K562 (cell line): ENCODE measurements around the gene COQ4. TPM values are rescaled to one million over a fixed set of nuclear protein-coding genes. Genes with fewer than 3 reads are reported as not detected.

ENCODE experiments used
- ATF4 ChIP-seq: fragments of 450-650 bp; formaldehyde crosslinking; IDR thresholded peaks from 2 replicates; pipeline ENCODE4 v1.4.0; 2022; ENCODE audit warnings: mild to moderate bottlenecking, moderate library complexity
- CHD4 ChIP-seq: fragments of 200-600 bp; sonication (generic); IDR thresholded peaks from 3 replicates; pipeline ENCODE4 v1.6.1; 2012; ENCODE audit warnings: low read depth, mild to moderate bottlenecking, mixed read lengths, low read length, inconsistent platforms; ENCODE audit not compliant: insufficient read depth, insufficient replicate concordance, poor library complexity, severe bottlenecking
- ERF ChIP-seq: fragments of 450-650 bp; formaldehyde crosslinking; IDR thresholded peaks from 2 replicates; pipeline ENCODE4 v1.4.0; 2020; ENCODE audit warnings: mild to moderate bottlenecking, mixed read lengths
- IFI16 ChIP-seq: fragments of 250-450 bp; sonication (Bioruptor Pico); IDR thresholded peaks from 2 replicates; pipeline ENCODE4 v2.1.2; 2022; ENCODE audit warnings: mild to moderate bottlenecking, inconsistent platforms
- MAZ ChIP-seq, 2 experiments: fragments of 450-650 bp in 1 of 2; sonication (generic) in 1 of 2; formaldehyde crosslinking; IDR thresholded peaks in 1 of 2; conservative IDR thresholded peaks in 1 of 2; 2 replicates each; pipeline versions ENCODE4 v1.4.0 to v1.5.0; 2020; ENCODE audit warnings: mild to moderate bottlenecking in 1 of 2, missing genetic modification reagents in 1 of 2
- TCF15 ChIP-seq: fragments of 250-450 bp; sonication (Bioruptor Pico); IDR thresholded peaks from 2 replicates; pipeline ENCODE4 v1.8.0; 2022; ENCODE audit warnings: moderate library complexity, mild to moderate bottlenecking, inconsistent platforms
- TSHZ1 ChIP-seq: fragments of 250-450 bp; sonication (Bioruptor Pico); IDR thresholded peaks from 2 replicates; pipeline ENCODE4 v1.4.0; 2020; ENCODE audit warnings: mild to moderate bottlenecking, moderate library complexity
- ZBTB17 ChIP-seq: fragments of 450-650 bp; formaldehyde crosslinking; IDR thresholded peaks from 2 replicates; pipeline ENCODE4 v1.4.0; 2020; ENCODE audit warnings: mild to moderate bottlenecking
- ZNF174 ChIP-seq: fragments of 250-450 bp; sonication (Bioruptor Pico); IDR thresholded peaks from 2 replicates; pipeline ENCODE4 v1.4.0; 2020; ENCODE audit warnings: mild to moderate bottlenecking
- ZNF212 ChIP-seq: fragments of 450-650 bp; formaldehyde crosslinking; IDR thresholded peaks from 2 replicates; pipeline ENCODE4 v1.4.0; 2020; ENCODE audit warnings: mild to moderate bottlenecking
- ZNF408 ChIP-seq: fragments of 250-450 bp; sonication (Bioruptor Pico); IDR thresholded peaks from 2 replicates; pipeline ENCODE4 v1.4.0; 2020; ENCODE audit warnings: low read depth, mild to moderate bottlenecking, moderate library complexity
- ZNF561 ChIP-seq: fragments of 450-650 bp; formaldehyde crosslinking; conservative IDR thresholded peaks from 2 replicates; pipeline ENCODE4 v1.4.0; 2020; ENCODE audit warnings: mild to moderate bottlenecking, moderate library complexity
- ZNF57 ChIP-seq: fragments of 450-650 bp; formaldehyde crosslinking; IDR thresholded peaks from 2 replicates; pipeline ENCODE4 v1.4.0; 2020; ENCODE audit warnings: mild to moderate bottlenecking, moderate library complexity
- ZNF583 ChIP-seq: fragments of 250-450 bp; sonication (Bioruptor Pico); IDR thresholded peaks from 2 replicates; pipeline ENCODE4 v1.4.0; 2020
- polyA plus RNA-seq, 8 experiments: library from polyadenylated mRNA; depleted of rRNA in 4 of 8; stranded (reverse) in 5 of 8; unstranded in 3 of 8; fragments of >200 nt; fragmentation: Nextera tagmentation in 2 of 8; fragmentation: Illumina TruSeq in 1 of 8; extraction: Ambion mirVana in 2 of 8; extraction: Trizol in 1 of 8; gene quantifications; 2 replicates each; pipeline versions ENCODE4 v1.2.1 to v1.2.3, GENCODE V29; 2011 to 2014; ENCODE audit warnings: inconsistent platforms in 1 of 8, missing spikeins in 1 of 8
- total RNA-seq, 7 experiments: library from RNA; depleted of rRNA in 6 of 7; stranded (reverse); fragments of >200 nt in 6 of 7; fragmentation: Illumina TruSeq in 2 of 7; extraction: Trizol in 2 of 7; gene quantifications; 2 replicates each; pipeline versions ENCODE4 v1.2.1 to v1.2.3, GENCODE V29; 2011 to 2021; ENCODE audit warnings: low replicate concordance in 1 of 7
- TF ChIP-seq, protein P1 (sequence below): sonication (generic); formaldehyde crosslinking; IDR thresholded peaks from 2 replicates; pipeline ENCODE4 v1.8.1; 2023; ENCODE audit warnings: mild to moderate bottlenecking, missing genetic modification reagents
- TF ChIP-seq, protein P2 (sequence below): fragments of 450-650 bp; formaldehyde crosslinking; IDR thresholded peaks from 2 replicates; pipeline ENCODE4 v1.4.0; 2022; ENCODE audit warnings: missing genetic modification characterization

COQ4 gene
- total and polyA plus RNA-seq, 9 of the 15 experiments (the other 6 are each of a cell fraction or from before 2014, with no cell fraction given), result 9.1 to 135 (median 67.2) TPM

- TF ChIP-seq ATF4 (CRISPR knock-in tag) (peak; percentile 60; the same call in 1 of the 2 replicates), ZBTB17 (CRISPR knock-in tag) (peak; percentile 83), ZNF174 (CRISPR knock-in tag) (peak; percentile 79; the same call in 1 of the 2 replicates), ZNF583 (CRISPR knock-in tag) (peak; percentile 87; the same call in 1 of the 2 replicates), ERF (CRISPR knock-in tag) (peak; percentile 38), TCF15 (CRISPR knock-in tag) (peak; percentile 83; the same call in 1 of the 2 replicates), ZNF408 (CRISPR knock-in tag) (peak; percentile 54; the same call in 1 of the 2 replicates), CHD4 (peak; percentile 80), IFI16 (0 out of 2 replicates have a peak, but pooled peaks have one; percentile 66), MAZ (CRISPR knock-in tag; conservative IDR thresholded peaks at IDR 0.05 in 1 of 2, IDR thresholded peaks at IDR 0.05 in 1 of 2) (peak in 1 of 2 experiments; percentile 37; a peak in 2 of 4 replicates), TSHZ1 (CRISPR knock-in tag) (0 out of 2 replicates have a peak, but pooled peaks have one; percentile 61), ZNF57 (CRISPR knock-in tag) (peak; percentile 77), ZNF561 (CRISPR knock-in tag) (peak; percentile 70; the same call in 1 of the 2 replicates), ZNF212 (0 out of 2 replicates have a peak, but pooled peaks have one; percentile 83)
- TF ChIP-seq, protein P1, sequence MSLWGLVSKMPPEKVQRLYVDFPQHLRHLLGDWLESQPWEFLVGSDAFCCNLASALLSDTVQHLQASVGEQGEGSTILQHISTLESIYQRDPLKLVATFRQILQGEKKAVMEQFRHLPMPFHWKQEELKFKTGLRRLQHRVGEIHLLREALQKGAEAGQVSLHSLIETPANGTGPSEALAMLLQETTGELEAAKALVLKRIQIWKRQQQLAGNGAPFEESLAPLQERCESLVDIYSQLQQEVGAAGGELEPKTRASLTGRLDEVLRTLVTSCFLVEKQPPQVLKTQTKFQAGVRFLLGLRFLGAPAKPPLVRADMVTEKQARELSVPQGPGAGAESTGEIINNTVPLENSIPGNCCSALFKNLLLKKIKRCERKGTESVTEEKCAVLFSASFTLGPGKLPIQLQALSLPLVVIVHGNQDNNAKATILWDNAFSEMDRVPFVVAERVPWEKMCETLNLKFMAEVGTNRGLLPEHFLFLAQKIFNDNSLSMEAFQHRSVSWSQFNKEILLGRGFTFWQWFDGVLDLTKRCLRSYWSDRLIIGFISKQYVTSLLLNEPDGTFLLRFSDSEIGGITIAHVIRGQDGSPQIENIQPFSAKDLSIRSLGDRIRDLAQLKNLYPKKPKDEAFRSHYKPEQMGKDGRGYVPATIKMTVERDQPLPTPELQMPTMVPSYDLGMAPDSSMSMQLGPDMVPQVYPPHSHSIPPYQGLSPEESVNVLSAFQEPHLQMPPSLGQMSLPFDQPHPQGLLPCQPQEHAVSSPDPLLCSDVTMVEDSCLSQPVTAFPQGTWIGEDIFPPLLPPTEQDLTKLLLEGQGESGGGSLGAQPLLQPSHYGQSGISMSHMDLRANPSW, result 0 out of 2 replicates have a peak, but pooled peaks have one; percentile 57
- TF ChIP-seq, protein P2, sequence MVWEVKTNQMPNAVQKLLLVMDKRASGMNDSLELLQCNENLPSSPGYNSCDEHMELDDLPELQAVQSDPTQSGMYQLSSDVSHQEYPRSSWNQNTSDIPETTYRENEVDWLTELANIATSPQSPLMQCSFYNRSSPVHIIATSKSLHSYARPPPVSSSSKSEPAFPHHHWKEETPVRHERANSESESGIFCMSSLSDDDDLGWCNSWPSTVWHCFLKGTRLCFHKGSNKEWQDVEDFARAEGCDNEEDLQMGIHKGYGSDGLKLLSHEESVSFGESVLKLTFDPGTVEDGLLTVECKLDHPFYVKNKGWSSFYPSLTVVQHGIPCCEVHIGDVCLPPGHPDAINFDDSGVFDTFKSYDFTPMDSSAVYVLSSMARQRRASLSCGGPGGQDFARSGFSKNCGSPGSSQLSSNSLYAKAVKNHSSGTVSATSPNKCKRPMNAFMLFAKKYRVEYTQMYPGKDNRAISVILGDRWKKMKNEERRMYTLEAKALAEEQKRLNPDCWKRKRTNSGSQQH (CRISPR knock-in tag), result peak; percentile 81; the same call in 1 of the 2 replicates
Observed at GRCh38 chr9:128279088-128280073, 43.3 kb upstream of the COQ4 start (continued).
